Endothelial cell of coronary artery (primary cell): Measurements from ENCODE around the gene PHLDA3. TPM values are rescaled to one million over a fixed set of nuclear protein-coding genes. Genes with fewer than 3 reads are reported as not detected.

Source experiments
- total RNA-seq: library from RNA; depleted of rRNA; stranded (reverse); fragments of >200 nt; gene quantifications from 2 replicates; pipeline ENCODE4 v1.2.3, GENCODE V29; 2014

Gene PHLDA3
- 50.0 and 55.7 TPM in 2 replicates for total RNA-seq

DNA sequence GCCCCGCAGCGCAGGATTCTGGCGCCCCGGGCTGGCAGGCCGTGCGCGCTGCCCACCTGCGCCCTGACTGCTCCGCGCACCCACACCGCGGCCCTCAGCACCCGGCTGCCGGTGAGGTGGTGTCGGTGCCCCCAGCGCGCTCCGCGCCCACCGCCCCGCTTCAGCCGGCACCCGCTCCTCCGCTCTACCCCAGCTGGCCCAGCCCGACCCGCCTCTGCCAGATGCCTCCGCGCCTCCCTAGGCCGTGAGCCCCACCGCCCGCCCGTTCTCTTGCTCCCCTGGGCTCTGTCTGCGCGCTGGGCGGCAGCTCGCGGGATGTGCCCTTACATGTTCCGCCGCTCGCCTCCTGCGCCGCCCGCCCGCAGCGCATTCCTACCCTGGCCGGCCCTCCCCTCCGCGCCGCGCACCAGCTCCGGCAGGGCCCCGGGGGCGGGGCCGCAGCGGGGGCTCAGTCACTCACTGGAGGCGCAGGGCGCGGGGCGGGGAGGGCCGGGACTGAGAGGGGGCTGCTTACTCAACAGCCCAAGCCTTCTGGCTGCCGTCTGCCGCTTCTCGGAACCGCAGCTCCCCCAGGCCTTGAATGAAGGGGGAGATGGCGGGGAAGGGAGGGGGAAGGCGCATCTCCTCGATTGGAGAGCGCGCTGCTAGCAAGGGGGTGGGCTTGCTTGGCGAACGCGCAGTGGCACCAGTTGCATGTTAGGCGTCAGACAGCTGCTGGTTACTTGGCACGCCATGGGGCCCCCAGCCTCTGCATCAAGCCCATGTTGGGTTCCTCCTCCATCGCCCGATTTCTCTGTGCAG lies at the start of gene PHLDA3:
Gene PHLDA3, minus strand, starts transcription at position 345 of the 801 bp plus-strand sequence. CDS start 402 bp downstream, outside the sequence.

DNA sequence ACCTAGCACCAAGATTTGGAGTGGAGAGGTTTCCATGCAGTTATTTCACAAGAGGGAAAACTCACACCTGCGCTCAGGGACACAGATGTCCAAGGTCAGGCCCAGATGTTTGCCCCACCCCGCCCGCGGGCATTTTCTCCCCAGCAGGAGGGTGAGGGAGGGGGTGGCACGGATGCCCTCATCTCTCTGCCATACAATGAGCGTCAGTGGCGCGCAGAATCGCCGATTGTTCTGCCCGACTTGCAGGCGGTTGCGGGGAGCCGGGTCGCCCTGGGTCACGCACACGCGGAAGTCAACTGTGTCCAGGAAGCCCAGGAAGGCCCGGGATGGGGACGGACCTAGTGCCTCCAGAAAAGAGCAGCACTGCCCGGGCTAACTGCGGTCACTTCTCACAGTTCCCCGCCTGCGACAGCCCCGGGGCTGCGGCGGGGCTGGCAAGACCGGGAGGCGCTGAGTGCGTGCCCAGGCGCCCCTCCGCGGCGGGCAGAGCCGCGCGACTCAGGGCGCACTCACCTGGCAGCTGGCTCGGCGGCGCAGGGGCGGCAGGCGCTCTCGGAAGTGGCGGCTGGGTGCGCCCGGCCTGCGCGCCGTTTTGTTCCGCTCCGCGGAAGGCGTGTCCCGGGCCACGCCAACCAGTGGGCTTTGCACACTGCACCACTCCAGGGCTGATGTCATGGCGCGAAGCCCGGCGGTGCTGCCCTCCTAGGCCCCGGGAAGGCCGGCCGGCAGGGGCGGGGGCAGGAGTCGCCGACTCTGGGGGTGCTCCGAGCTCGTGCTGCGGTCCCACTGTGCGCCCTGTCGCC lies 37.8 kb upstream of the PHLDA3 start, which contains the start of gene CSRP1:
Gene CSRP1, minus strand, starts transcription at position 567 of the 803 bp plus-strand sequence. CDS start 10,820 bp downstream, outside the sequence.

Other genes starting within 250 kb of the PHLDA3 start
- gene PKP1, start 185.7 kb downstream of the PHLDA3 start, total RNA-seq = 0.19 TPM in 1 of 2 replicates, not detected in the other
- not detected in 2 replicates for gene TNNT2, start 91.5 kb downstream of the PHLDA3 start, total RNA-seq
- gene LAD1, start 69.9 kb downstream of the PHLDA3 start, total RNA-seq = not detected in 2 replicates
- not detected in 2 replicates for gene TNNI1, start 47.5 kb downstream of the PHLDA3 start, total RNA-seq
- gene CSRP1, start 37.9 kb upstream of the PHLDA3 start, total RNA-seq = 990 and 1,113 TPM in 2 replicates
- gene NAV1, start 69.9 kb upstream of the PHLDA3 start, total RNA-seq = 18.4 and 51.8 TPM in 2 replicates